Neural cell (in vitro differentiated cells): Measurements from ENCODE around the gene USP22.

ENCODE experiments used
- CTCF ChIP-seq: fragments of 450-650 bp; IDR thresholded peaks from 2 replicates; pipeline ENCODE4 v1.5.1; 2014; ENCODE audit warnings: antibody characterized with exemption, mild to moderate bottlenecking, moderate library complexity; ENCODE audit not compliant: poor library complexity, severe bottlenecking
- TF ChIP-seq, protein P1 (sequence below): IDR thresholded peaks from 2 replicates; pipeline ENCODE4 v1.6.1; 2012; ENCODE audit warnings: borderline replicate concordance

DNA sequence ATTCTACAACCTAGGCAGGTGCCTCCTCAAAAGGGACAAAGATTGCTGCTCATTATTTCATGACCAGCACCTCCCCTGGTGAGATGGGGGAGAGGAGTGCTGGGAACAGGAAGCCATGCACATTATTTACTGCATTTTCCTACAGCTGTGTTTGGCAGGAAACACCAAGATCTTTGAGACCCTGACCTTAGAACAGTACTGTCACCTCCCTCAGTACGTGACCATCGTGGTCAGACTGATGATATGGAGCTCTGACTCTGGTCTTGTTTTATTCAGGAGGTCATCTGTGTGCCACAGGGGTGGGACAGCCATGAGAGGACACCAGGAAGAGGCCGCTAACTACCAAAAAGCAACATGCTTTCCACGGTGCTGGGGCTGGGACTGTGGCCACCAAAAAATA is 37.4 kb downstream of the USP22 start:
- TF ChIP-seq, protein P1, sequence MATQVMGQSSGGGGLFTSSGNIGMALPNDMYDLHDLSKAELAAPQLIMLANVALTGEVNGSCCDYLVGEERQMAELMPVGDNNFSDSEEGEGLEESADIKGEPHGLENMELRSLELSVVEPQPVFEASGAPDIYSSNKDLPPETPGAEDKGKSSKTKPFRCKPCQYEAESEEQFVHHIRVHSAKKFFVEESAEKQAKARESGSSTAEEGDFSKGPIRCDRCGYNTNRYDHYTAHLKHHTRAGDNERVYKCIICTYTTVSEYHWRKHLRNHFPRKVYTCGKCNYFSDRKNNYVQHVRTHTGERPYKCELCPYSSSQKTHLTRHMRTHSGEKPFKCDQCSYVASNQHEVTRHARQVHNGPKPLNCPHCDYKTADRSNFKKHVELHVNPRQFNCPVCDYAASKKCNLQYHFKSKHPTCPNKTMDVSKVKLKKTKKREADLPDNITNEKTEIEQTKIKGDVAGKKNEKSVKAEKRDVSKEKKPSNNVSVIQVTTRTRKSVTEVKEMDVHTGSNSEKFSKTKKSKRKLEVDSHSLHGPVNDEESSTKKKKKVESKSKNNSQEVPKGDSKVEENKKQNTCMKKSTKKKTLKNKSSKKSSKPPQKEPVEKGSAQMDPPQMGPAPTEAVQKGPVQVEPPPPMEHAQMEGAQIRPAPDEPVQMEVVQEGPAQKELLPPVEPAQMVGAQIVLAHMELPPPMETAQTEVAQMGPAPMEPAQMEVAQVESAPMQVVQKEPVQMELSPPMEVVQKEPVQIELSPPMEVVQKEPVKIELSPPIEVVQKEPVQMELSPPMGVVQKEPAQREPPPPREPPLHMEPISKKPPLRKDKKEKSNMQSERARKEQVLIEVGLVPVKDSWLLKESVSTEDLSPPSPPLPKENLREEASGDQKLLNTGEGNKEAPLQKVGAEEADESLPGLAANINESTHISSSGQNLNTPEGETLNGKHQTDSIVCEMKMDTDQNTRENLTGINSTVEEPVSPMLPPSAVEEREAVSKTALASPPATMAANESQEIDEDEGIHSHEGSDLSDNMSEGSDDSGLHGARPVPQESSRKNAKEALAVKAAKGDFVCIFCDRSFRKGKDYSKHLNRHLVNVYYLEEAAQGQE, result no peak
- no peak for TF ChIP-seq CTCF
